Subcutaneous abdominal adipose tissue (tissue), 5 donors: ENCODE results near the gene BRMS1.
A peak's percentile ranks its signal among the peaks of the same experiment; 100 is the strongest.
"Not testable (repeated sequence)": the region's sequence is repeated elsewhere in the genome, so short reads cannot be mapped to it uniquely, and the experiment has no call there.

Experiments used
- H3K27ac ChIP-seq: one replicate; pipeline ENCODE4 v1.7.0; 2013; ENCODE audit warnings: low read depth, mild to moderate bottlenecking, inconsistent platforms, low read length, moderate library complexity
- H3K27me3 ChIP-seq, 5 donors: one replicate each; pipeline ENCODE4 v1.7.0; 2013; ENCODE audit warnings: low read length in 5 of 5, inconsistent platforms in 1 of 5; ENCODE audit not compliant: control insufficient read depth in 5 of 5, insufficient read depth in 4 of 5
- H3K36me3 ChIP-seq, 5 donors: one replicate each; pipeline ENCODE4 v1.7.0; 2013; ENCODE audit warnings: low read length in 5 of 5; ENCODE audit not compliant: control insufficient read depth in 5 of 5, insufficient read depth in 5 of 5
- H3K4me1 ChIP-seq, 5 donors: one replicate each; pipeline ENCODE4 v1.7.0; 2013; ENCODE audit warnings: low read length in 5 of 5, mild to moderate bottlenecking in 3 of 5, moderate library complexity in 1 of 5; ENCODE audit not compliant: control insufficient read depth in 5 of 5, insufficient read depth in 5 of 5
- H3K4me3 ChIP-seq, 5 donors: one replicate each; pipeline ENCODE4 v1.7.0; 2013; ENCODE audit warnings: low read length in 5 of 5, low read depth in 1 of 5
- H3K9ac ChIP-seq, 5 donors: one replicate each; pipeline ENCODE4 v1.7.0; 2013; ENCODE audit warnings: low read length in 5 of 5, mild to moderate bottlenecking in 4 of 5, moderate library complexity in 3 of 5
- H3K9me3 ChIP-seq, 5 donors: one replicate each; pipeline ENCODE4 v1.7.0; 2013; ENCODE audit warnings: low read length in 5 of 5; ENCODE audit not compliant: control insufficient read depth in 5 of 5
- donor health status: healthy.
- donor health status: healthy.
- donor health status: healthy.
- donor health status: healthy.
- donor health status: healthy.

The BRMS1 gene, protein sequence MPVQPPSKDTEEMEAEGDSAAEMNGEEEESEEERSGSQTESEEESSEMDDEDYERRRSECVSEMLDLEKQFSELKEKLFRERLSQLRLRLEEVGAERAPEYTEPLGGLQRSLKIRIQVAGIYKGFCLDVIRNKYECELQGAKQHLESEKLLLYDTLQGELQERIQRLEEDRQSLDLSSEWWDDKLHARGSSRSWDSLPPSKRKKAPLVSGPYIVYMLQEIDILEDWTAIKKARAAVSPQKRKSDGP

DNA sequence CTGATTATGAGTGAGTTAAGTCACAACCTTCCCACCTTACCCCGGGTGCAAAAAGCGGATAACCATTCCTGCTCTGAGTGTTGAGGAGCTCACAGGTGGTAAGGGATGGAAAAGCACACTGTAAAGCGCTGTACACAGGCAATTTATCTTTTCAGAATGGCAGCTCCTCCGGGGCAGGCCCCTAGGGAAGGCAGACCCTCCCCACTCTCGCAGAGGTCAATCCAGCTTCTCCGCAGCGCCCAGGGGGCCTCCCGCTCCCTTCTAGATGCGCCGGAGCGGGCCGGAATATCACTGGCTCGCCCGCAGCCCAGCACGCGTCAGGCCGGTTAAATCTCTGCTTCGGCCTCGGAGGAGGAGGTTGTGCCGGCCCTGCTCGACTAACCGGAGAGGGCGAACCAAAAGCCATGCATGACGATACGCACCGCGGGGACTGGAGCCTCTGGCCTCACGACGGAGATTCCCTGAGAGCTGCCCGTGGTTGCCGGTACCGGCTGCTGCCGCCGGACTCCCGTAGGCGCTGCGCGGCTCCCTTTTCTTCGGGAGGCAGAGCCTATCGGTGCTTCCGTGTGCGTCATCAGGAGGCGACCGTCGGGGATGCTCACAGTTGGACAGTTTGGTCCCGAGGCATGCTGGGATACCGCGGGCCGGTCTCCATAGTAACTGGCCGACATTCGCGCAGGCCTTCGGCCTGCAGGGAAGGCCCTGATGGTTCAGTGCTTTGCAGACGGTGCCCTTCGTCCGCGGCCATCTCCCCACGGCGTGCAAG is at the start of gene BRMS1:
Gene BRMS1, minus strand, starts transcription at position 555 of the 766 bp plus-strand sequence. CDS start 2,870 bp downstream, outside the sequence.
- Histone ChIP-seq H3K4me1 (peaks cover 9 to 55% (median 47%) of the 10 kb centered on the region in 5 donors), H3K9ac (peak within 1 kb of the TSS; percentile 81 to 98 (median 87)), H3K36me3 (peaks cover 0 to 30% (median 25%) of the 10 kb centered on the region in 5 donors), H3K27ac (peak within 1 kb of the TSS; percentile 67), H3K9me3 (no peaks in the 10 kb centered on the region), H3K27me3 (no peaks in the 10 kb centered on the region), H3K4me3 (peak within 1 kb of the TSS; percentile 92 to 97 (median 95))

DNA sequence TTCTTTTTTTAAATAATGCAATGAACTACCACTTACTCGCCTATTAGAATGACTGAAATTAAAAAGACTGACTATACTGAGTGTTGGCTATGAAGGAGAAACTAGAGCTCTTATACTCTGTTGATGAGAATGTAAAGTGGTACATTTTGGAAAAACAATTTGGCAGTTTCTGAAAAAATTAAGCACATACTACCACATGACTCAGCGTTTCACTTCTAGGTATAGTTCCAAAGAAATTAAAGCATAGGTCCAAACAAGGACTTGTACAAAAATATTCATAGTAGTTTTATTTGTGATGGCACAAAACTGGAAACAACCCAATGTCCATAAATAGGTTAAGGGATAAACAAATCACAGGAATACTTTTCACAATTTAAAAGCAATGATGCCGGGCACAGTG is 49.0 kb upstream of the BRMS1 start:
- no peaks in the 10 kb centered on the region for H3K36me3 ChIP-seq
- no peak overlapping the region for H3K9ac ChIP-seq
- no peaks in the 10 kb centered on the region for H3K9me3 ChIP-seq
- no peak overlapping the region for H3K27ac ChIP-seq
- H3K27me3 ChIP-seq, result peaks cover 0 to 2% (median 0%) of the 10 kb centered on the region in 5 donors
- no peaks in the 10 kb centered on the region for H3K4me1 ChIP-seq
- no peak overlapping the region for H3K4me3 ChIP-seq

DNA sequence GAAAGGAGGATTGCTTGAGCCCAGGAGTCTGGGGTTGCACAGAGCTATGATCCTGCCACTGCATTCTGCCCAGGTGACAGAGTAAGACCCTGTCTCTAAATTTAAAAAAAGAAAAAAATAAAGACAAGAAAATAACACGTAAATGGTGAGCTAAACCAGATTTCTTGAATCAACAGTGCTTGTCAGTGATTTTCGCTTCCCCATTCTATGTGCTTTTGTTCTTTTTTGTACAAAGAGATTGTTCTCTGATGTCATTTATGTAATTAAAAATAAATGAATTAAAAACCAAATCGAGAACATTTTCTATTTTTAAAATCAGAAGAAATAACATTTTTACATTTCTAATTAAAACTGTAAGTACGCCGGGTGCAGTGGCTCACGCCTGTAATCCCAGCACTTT is 46.4 kb upstream of the BRMS1 start:
- Histone ChIP-seq H3K9me3 (no peaks in the 10 kb centered on the region), H3K4me1 (peaks cover 2 to 4% (median 2%) of the 10 kb centered on the region in 5 donors), H3K36me3 (no peaks in the 10 kb centered on the region), H3K4me3 (no peak overlapping the region), H3K9ac (no peak overlapping the region), H3K27ac (no peak overlapping the region), H3K27me3 (peaks cover 0 to 2% (median 0%) of the 10 kb centered on the region in 5 donors)

DNA sequence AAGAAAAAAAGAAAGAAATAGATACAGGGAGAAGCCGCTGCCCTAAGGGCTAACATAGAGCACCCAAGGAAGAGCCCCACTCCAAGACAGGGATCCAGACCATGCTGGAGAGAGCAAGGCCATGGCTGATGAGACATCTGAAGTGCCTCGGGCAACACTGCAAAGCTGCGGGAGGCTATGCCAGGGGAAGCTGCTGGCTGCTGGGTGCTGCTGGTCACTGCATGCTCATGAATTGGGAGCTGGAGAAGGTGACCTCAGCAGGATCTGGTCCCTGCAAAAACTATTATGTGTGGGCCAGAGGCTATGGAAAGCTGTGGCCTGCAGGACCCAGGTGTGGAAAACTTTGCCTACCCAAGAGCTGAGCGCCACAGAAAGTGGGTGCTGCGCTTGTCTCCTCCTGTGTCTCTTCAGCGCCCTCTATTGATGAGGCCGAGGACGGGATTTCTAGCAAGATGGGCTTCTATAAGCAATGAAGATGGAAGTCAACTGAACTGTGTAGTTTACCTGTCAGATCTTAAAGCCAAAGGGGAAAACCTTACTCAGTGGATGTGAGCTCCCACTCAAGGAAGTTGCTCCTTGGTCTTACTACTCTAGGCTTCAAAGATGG is 44.0 kb upstream of the BRMS1 start:
- Histone ChIP-seq H3K4me3 (no peak overlapping the region), H3K4me1 (peaks cover 3 to 9% (median 6%) of the 10 kb centered on the region in 5 donors), H3K9ac (no peak overlapping the region), H3K27ac (no peak overlapping the region), H3K36me3 (no peaks in the 10 kb centered on the region), H3K9me3 (no peaks in the 10 kb centered on the region), H3K27me3 (peaks cover 0 to 2% (median 0%) of the 10 kb centered on the region in 5 donors)

DNA sequence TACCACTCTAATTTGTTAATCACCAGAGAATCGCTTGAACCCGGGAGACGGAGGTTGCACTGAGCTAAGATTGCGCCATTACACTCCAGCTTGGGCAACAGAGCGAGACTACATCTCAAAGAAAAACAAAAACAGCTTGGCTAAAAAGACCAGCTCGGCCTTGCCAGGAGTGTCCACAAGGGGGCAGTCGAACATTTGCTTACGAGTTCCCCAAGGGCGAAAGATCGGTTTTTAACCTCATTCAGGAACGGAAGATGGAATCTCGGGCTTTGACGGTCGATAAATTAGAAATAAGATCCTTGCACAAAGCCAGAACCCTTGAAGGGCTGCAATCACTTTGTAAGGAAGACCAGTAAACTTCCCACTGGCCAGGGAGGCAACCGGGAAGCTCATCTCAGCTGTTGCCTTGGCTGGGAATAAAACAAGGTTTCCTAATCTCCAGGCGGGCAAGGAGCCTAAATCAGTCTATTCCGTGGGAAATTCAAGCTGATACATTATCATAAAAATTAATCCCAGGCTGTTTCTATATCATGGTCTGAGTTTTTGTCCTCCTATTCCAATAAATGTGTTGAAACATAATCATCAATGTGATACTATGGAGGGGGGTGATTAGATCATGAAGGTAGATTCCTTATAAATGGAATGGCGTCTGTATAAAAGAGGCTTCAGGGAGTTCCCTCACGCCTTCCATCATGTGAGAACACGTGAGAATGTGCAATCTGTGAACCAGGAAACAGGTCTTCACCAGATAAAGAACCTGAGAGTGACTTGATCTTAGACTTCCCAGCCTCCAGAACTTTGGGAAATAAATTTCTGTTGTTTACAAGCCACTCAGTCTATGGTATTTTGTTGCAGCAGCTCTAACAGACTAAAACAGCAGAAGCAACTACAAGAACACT is 41.5 kb upstream of the BRMS1 start:
- Histone ChIP-seq H3K36me3 (no peaks in the 10 kb centered on the region), H3K9ac (peak overlapping the region; percentile 5 to 76 (median 60)), H3K27ac (peak overlapping the region; percentile 31), H3K4me3 (peak overlapping the region; percentile 32 to 74 (median 47)), H3K4me1 (peaks cover 3 to 9% (median 6%) of the 10 kb centered on the region in 5 donors), H3K27me3 (no peaks in the 10 kb centered on the region), H3K9me3 (no peaks in the 10 kb centered on the region)

DNA sequence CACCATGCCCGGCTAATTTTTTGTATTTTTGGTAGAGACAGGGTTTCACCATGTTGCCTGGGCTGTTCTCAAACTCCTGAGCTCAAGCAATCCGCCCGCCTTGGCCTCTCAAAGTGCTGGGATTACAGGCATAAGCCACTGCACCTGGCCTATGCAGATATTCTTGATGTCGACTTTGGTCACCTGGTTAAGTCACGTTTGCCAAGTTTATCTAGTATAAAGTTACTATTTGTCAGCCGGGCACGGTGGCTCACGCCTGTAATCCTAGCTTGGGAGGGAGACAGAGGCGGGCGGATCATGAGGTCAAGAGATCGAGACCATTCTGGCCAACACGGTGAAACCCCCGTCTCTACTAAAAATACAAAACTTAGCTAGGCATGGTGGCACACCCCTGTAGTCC is 39.4 kb upstream of the BRMS1 start:
- H3K4me1 ChIP-seq, H3K9ac ChIP-seq, H3K27ac ChIP-seq, H3K4me3 ChIP-seq, H3K9me3 ChIP-seq, H3K36me3 ChIP-seq, H3K27me3 ChIP-seq: not testable (repeated sequence)

DNA sequence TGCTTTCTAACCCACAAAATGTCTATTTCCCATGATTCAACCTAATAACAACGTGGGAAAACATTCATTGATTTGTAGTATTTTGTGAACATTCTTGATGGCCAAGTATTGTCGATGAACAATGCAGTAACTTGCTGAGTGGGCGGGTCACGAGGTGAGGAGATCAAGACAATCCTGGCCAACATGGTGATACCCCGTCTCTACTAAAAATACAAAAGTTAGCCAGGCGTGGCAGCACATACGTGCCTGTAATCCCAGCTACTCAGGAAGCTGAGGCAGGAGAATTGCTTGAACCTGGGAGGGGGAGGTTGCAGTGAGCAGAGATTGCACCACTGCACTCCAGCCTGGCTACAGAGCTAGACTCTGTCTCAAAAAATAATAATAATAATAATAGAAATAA is 35.4 kb upstream of the BRMS1 start:
- H3K36me3 ChIP-seq, H3K4me3 ChIP-seq, H3K27me3 ChIP-seq, H3K4me1 ChIP-seq, H3K9me3 ChIP-seq, H3K9ac ChIP-seq, H3K27ac ChIP-seq: not testable (repeated sequence)

DNA sequence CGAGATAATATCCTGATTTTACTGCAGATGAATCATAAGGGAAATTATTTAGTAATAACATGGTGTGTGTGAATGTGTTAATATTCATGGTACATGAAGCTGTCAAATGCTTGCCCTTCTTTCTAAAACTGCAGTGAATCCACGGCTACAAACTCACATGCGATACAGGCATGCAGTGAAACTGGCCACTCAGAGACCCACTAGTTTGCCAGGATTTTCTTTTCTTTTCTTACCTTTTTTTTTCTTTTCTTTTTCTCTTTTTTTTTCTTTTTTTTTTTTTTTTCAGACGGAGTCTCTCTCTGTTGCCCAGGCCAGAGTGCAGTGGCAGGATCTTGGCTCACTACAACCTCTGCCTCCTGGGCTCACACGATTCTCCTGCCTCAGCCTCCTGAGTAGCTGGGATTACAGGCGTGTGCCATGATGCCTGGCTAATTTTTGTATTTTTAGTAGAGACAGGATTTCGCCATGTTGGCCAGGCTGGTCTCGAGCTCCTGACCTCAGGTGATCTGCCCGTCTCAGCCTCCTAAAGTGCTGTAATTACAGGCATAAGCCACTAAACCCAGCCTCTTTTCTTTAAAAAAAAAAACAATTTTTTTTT is 28.9 kb upstream of the BRMS1 start:
- H3K27me3 ChIP-seq, H3K36me3 ChIP-seq, H3K9ac ChIP-seq, H3K4me3 ChIP-seq, H3K9me3 ChIP-seq, H3K27ac ChIP-seq: not testable (repeated sequence)
- H3K4me1 ChIP-seq, result peaks cover 4 to 37% (median 32%) of the 10 kb centered on the region in 5 donors

DNA sequence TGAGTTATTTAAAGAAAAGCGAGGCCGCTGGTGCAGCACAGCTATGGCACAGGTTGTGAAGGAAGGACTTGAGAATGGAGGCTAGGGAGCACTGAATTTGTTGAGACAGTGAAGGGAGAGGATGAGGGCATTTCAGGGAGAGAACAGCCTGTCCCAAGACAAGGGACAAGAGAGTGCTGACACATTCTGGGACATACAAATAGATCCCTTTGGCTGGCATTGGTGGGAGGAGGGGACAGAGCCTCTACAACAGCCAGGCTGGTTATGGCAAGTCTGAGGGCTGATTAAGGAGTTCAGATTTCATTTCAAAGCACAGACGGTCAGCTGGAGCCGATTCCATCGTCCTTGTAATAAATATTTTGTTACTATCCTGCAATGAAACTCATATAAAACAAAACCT is 28.4 kb upstream of the BRMS1 start:
- Histone ChIP-seq H3K4me1 (peaks cover 4 to 40% (median 32%) of the 10 kb centered on the region in 5 donors), H3K27me3 (peaks cover 0 to 2% (median 0%) of the 10 kb centered on the region in 5 donors), H3K4me3 (no peak overlapping the region), H3K9me3 (no peaks in the 10 kb centered on the region), H3K27ac (no peak overlapping the region), H3K36me3 (no peaks in the 10 kb centered on the region), H3K9ac (no peak overlapping the region)
